ENCODE measurements around the gene ENTPD3.
"Not testable (repeated sequence)": the region's sequence is repeated elsewhere in the genome, so short reads cannot be mapped to it uniquely, and the experiment has no call there.

Gene ENTPD3

GRCh38 chr3:40460481-40460880 is 73.5 kb downstream of the ENTPD3 start:
- not testable (repeated sequence) for DNase-seq (ENCODE audit: low read depth)

- DNase-seq (ENCODE audit: low read depth), result no peak
These were observed 74.2 kb downstream of the ENTPD3 start for GRCh38 chr3:40461161-40461560.

GRCh38 chr3:40462838-40463237 is 75.9 kb downstream of the ENTPD3 start:
- not testable (repeated sequence) for DNase-seq (ENCODE audit: low read depth)

GRCh38 chr3:40463579-40463978 is 76.6 kb downstream of the ENTPD3 start:
- DNase-seq (ENCODE audit: low read depth), result no peak

- no peak for DNase-seq (ENCODE audit: low read depth)
These were observed 77.5 kb downstream of the ENTPD3 start for GRCh38 chr3:40464339-40465110.

- no peak for DNase-seq (ENCODE audit: low read depth)
These were observed 78.1 kb downstream of the ENTPD3 start for GRCh38 chr3:40465111-40465407.

GRCh38 chr3:40465456-40465855 is 78.5 kb downstream of the ENTPD3 start:
- no peak for DNase-seq (ENCODE audit: low read depth)

GRCh38 chr3:40468018-40468417 is 81.0 kb downstream of the ENTPD3 start:
- DNase-seq (ENCODE audit: low read depth), result no peak

- no peak for DNase-seq (ENCODE audit: low read depth)
These were observed 83.7 kb downstream of the ENTPD3 start for GRCh38 chr3:40470701-40471100.

- DNase-seq (ENCODE audit: low read depth), result peak; percentile 43
These were observed 89.8 kb downstream of the ENTPD3 start, which contains the start of gene ZNF619 for GRCh38 chr3:40476478-40477470. Gene ZNF619, plus strand, starts transcription at chr3:40477122. Its CDS starts 858 bp downstream, at chr3:40477980.

- no peak for DNase-seq (ENCODE audit: low read depth)
These were observed 90.7 kb downstream of the ENTPD3 start for GRCh38 chr3:40477666-40478065.

Data from activated T-cell treated with anti-CD3 and anti-CD28 coated beads for 24 hours (primary cell).